ENCODE data around the gene PRDX2. TPM values are rescaled to one million over a fixed set of nuclear protein-coding genes. Genes with fewer than 3 reads are reported as not detected.

The PRDX2 gene
- total and polyA plus RNA-seq, 2 of the 4 experiments (the other 2 are of a cell fraction) = 371 to 378 TPM

GRCh38 chr19:12767150-12767549 lies 34.5 kb downstream of the PRDX2 start:
- intact Hi-C loops (cut with micrococcal nuclease) = loop anchor here (2.0 kb wide), 1 partner anchor 80 kb away; no protein-coding TSS in a partner anchor
- BruUV-seq (replicated peaks) = no TSS peak

More at GRCh38 chr19:12767150-12767549, 34.5 kb downstream of the PRDX2 start:
- H2BK120ac ChIP-seq (ENCODE audit: low read depth, low read length) = no peak overlapping the region
- in situ Hi-C loops (cut with MboI; ENCODE audit: low sequenced_read_pairs) (loop anchor here (5.0 kb wide), 1 partner anchor 35 kb away; the partner anchor contains the start of genes PRDX2 and THSD8), dilution Hi-C loops (cut with HindIII; ENCODE audit: low sequenced_read_pairs, unreplicated experiment) (no loop called here)
- H2BK5ac ChIP-seq (ENCODE audit: low read depth, low read length, poor library complexity, severe bottlenecking) = no peak overlapping the region
- no peak overlapping the region for H2AK5ac ChIP-seq (ENCODE audit: low read depth, low read length)
- no peak overlapping the region for H3K4me3 ChIP-seq (ENCODE audit: insufficient read depth, low read depth, low read length)
- H3K9ac ChIP-seq (ENCODE audit: low read depth, low read length) = no peak overlapping the region
- POLR2A ChIA-PET (ENCODE audit: unreplicated experiment) = no interaction called here
- H3K14ac ChIP-seq (replicated peaks; ENCODE audit: low read depth, low read length) = no peak overlapping the region
- no peak overlapping the region for H3K4ac ChIP-seq (ENCODE audit: low read depth, low read length)
- CTCF ChIA-PET = interaction anchor here (1.3 to 2.5 kb wide), 2 partner anchors 10 to 80 kb away, joined by 11 to 35 read pairs; no protein-coding TSS in a partner anchor
- no peak overlapping the region for H3K18ac ChIP-seq (ENCODE audit: low read depth, low read length)
- peaks cover 5% of the 10 kb centered on the region; the same call in 1 of the 2 replicates for H4K20me1 ChIP-seq (ENCODE audit: insufficient read depth, low read length)
- no peak overlapping the region for H4K8ac ChIP-seq (ENCODE audit: low read depth in 2 of 2, low read length in 2 of 2)
- no peak overlapping the region for H4K91ac ChIP-seq (ENCODE audit: insufficient read depth, low read depth, low read length)
- H3K9me3 ChIP-seq (ENCODE audit: control insufficient read depth, insufficient read depth, low read length) = no peaks in the 10 kb centered on the region
- no peaks in the 10 kb centered on the region for H3K4me1 ChIP-seq (ENCODE audit: control insufficient read depth, insufficient read depth, low read length)
- TF ChIP-seq NFE2L2 (IDR thresholded peaks at IDR 0.05; ENCODE audit: low read depth, low read length) (no peak), POLR2A (IDR thresholded peaks at IDR 0.05; ENCODE audit: low read depth, low read length) (no peak), RCOR1 (IDR thresholded peaks at IDR 0.05; ENCODE audit: insufficient replicate concordance, low read length) (no peak), BHLHE40 (IDR thresholded peaks at IDR 0.05; ENCODE audit: low read depth, low read length) (no peak), MAZ (IDR thresholded peaks at IDR 0.05; ENCODE audit: borderline replicate concordance, low read depth, low read length) (no peak), MAFK (IDR thresholded peaks at IDR 0.05; ENCODE audit: low read depth, low read length) (no peak), RAD21 (IDR thresholded peaks at IDR 0.05; ENCODE audit: low read length) (no peak), SMC3 (IDR thresholded peaks at IDR 0.05; ENCODE audit: low read depth, low read length) (no peak), ELK1 (IDR thresholded peaks at IDR 0.05; ENCODE audit: borderline replicate concordance, low read depth, low read length) (no peak), CTCF (conservative IDR thresholded peaks at IDR 0.05; ENCODE audit: low read depth, low read length) (no peak), CHD1 (IDR thresholded peaks at IDR 0.05; ENCODE audit: low read depth, low read length) (no peak), FOS (IDR thresholded peaks at IDR 0.05; ENCODE audit: low read depth, low read length) (no peak), CEBPB (IDR thresholded peaks at IDR 0.05; ENCODE audit: low read depth, low read length) (no peak), USF2 (IDR thresholded peaks at IDR 0.05; ENCODE audit: low read depth, low read length) (no peak)
- no peaks in the 10 kb centered on the region for H3K79me1 ChIP-seq (ENCODE audit: low read depth in 1 of 2, low read length in 2 of 2)
- H3K27ac ChIP-seq (ENCODE audit: insufficient read depth, low read length) = no peak overlapping the region
- no peak overlapping the region for H2BK15ac ChIP-seq (ENCODE audit: low read depth, low read length)
- 90% methylated on average over 4 of the region's 11 CpGs; no CpG with 5 or more reads in 1 of the 2 experiments for WGBS, 2 experiments (ENCODE audit: extremely low coverage in 2 of 2, insufficient read length in 1 of 2)
- no peak overlapping the region for H2BK20ac ChIP-seq (ENCODE audit: low read depth, low read length)
- H2AK9ac ChIP-seq (replicated peaks; ENCODE audit: low read depth, low read length, poor library complexity) = no peak overlapping the region
- no peak overlapping the region for H3K56ac ChIP-seq (ENCODE audit: extremely low read depth, insufficient read depth, low read length)
- no peak overlapping the region for H2AFZ ChIP-seq (replicated peaks; ENCODE audit: low read length, poor library complexity)
- DNase-seq = no peak
- H3K36me3 ChIP-seq (ENCODE audit: control insufficient read depth, insufficient read depth, low read length) = peaks cover 9% of the 10 kb centered on the region
- no peak for ATAC-seq (ENCODE audit: low read depth)
- no peak overlapping the region for H3K4me2 ChIP-seq (ENCODE audit: low read depth, low read length)
- no peak overlapping the region for H4K5ac ChIP-seq (ENCODE audit: low read depth, low read length)
- no peaks in the 10 kb centered on the region for H3K9me1 ChIP-seq (ENCODE audit: insufficient read depth, low read length)
- H3K23ac ChIP-seq (ENCODE audit: low read depth, low read length) = no peak overlapping the region
- H3K27me3 ChIP-seq (ENCODE audit: control insufficient read depth, insufficient read depth, low read length) = no peaks in the 10 kb centered on the region
